Astrocyte of the hippocampus (primary cell): ENCODE data around the gene ERF.
A peak's percentile ranks its signal among the peaks of the same experiment; 100 is the strongest.

Source experiments
- DNase-seq: peaks from one replicate; pipeline ENCODE4 v3.0.0; 2011; ENCODE audit warnings: low read depth, low spot score

ERF gene

GRCh38 chr19:42287017-42287826, 32.3 kb upstream of the ERF start:
- DNase-seq, result no peak

DNA sequence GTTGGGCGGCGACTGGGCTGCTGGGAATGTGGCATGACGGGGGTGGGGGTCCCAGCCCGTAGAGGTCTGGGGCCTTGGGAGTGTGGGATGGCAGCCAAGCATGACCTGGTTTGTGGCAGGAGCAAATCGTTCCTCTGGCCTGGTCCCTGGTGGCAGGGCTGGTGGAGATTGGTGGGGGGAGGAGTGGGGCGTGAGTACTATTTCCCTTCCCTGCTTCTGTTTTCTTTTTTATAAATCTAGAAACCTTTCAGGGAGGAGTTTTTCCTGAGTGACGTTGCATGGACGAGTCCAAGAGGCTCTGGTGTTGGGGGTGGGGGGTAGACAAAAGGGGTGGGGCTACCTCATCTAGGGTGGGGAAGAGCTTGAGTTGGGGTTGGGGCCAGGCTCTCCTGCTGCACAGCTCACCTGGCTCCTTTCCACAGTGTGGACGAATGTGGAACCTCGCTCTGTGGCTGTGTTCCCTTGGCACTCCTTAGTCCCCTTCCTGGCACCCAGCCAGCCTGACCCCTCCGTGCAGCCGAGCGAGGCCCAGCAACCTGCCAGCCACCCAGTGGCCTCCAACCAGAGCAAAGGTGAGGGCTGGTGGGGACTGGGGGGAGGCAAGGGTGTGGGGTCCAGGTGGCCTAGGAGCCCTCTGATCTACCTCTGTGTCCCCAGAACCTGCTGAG, 31.6 kb upstream of the ERF start:
- peak; percentile 68 for DNase-seq

- DNase-seq, result no peak
These were observed 31.0 kb upstream of the ERF start for GRCh38 chr19:42285988-42286348.

DNA sequence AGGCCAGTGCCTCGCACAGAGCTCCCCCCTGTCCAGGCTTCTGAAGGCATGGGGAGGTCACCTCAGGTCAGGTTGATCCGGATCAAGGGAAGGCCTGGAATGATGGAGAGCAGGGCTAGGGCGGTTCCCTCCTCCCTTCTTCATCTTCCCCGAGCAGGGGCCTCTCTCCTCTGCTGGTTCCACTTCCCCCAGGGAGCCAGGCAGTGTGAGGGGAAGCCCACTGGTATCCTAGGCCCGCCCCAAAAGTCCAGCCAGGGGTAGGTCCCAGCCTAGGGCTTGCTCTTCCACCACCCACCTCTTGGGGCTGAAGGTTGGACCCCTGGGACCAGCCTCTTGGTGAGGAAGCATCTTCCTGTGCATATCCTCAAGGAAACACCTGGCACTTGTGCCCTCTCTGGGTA, 30.6 kb upstream of the ERF start:
- DNase-seq, result no peak

DNA sequence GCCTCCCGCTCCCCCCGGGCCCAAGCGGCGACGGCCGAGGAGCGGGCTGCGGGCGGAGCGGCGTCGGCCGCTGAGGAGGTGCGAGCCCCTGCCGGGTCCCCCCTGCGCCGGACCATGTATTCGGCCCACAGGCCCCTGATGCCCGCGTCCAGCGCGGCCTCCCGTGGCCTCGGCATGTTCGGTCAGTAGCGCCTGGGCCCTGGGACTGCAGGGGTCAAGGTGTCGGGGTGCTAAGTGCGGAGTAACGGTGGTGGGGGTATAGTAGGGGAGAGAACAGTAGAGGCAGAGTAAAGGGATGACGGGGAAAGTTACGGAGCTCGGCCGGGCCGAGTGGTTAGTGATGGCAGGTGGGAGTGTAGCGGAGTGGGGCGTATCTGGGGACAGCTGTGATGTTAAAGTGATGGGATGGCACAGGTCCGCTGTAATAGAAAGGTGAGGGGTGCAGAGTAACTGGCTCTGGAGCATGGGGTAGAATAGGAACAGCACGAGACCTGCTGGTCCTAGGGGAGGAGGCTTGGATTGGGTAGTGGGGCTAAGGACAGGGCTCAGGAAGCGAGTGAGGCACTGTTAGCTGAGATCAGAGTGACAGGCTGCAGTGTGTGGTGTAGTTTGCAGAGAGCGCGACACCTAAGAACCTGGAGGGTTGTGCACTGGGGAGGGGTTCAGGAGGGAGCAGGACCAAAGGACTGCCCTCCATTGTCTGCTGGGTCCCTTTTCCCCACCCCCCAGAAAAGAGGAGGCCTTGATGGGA, 29.8 kb upstream of the ERF start:
- DNase-seq, result peak; percentile 44

DNA sequence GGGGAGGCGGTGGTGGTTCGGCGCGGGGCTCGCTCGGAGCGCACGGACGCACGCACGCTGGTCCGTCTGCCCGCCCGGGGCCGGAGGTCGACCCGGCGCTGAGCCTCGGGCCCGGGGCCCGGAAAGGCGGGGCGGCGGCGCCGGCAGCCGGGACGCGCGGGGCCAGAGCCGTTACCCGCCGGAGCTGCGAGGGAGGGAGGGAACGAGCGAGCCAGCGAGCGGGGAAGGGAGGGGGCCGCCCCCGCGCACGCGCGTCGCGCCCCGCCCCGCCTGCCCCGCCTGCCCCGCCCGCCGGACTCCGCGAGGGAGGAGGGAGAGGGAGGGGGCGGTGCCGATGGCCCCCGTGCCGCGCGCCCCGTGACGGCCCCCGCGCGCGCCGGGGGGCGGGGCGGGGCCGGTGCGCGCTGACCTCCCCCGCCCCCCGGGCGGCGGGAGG, 29.2 kb upstream of the ERF start:
- peak; percentile 94 for DNase-seq

GRCh38 chr19:42283188-42284065, 28.5 kb upstream of the ERF start:
- peak; percentile 99 for DNase-seq

DNA sequence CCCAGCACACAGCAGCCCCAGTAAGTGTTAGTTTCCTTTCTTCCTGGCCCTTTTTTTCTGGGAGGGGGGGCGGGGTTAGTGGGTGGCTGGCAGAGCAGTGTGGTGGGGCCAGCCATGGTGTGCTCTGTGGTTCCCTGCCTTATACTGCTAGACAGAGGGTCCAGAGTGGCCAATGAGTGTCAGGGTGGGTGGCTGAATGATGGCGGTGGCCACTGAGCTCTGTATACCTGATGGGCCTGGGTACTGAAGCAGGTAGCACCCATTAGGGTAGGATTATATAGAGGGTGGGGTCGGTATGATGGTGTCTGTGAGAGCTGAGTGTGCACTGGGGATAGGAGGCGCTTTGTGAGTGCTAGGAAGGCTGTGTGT, 27.9 kb upstream of the ERF start:
- DNase-seq, result no peak

GRCh38 chr19:42281827-42282762, 27.2 kb upstream of the ERF start:
- DNase-seq, result peak; percentile 84

DNA sequence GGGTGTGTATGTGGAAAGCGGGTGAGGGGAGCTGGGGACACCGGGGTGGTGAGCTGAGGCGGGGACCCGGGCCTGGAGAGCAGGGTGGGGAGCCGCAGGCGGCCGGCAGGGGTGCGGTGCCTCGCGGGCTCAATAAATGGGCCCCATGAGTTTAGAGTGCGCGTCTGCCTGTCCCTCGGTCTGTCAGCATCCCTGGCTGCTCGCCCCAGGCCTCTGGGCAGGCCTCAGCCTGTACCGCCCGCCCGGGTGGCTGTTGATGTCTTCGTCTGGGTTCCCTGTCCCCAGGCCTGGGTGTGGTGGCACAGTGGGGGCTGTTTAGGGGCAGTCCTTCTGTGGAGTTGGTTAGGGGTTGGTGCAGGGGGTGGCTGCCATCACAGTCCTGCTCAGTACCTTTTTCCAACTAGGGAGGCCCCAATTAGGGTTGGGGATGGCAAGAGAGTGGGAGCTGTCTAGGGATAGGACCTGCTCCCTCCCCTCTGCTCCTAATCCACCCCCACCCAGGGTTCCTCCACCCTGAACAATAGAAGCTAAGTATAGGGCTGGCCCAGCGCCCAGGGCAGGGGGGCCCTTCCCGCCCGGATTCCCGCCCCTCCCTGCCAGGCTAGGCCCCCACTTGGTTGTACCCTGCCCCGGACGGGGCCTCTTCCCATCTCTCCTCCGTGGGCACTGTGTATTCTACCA, 26.4 kb upstream of the ERF start:
- DNase-seq, result peak; percentile 68

DNA sequence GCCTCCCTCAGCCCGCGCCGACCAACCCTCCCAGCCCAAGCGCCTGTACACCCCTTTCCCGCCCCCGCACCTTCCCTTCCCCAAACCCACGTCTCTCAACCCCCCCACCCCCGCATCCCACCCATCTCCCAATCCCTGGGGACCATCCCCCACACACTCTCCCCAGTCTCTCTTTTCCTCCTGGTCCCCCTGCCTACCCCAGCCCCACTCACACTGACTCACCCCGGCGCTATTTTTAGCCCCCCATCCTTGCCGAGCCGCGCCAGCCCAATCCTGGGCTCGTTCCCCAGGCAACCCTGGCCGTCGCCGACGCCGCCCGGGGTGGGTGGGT, 25.9 kb upstream of the ERF start:
- peak; percentile 86 for DNase-seq

GRCh38 chr19:42279902-42280814, 25.2 kb upstream of the ERF start:
- peak; percentile 97 for DNase-seq

GRCh38 chr19:42279155-42279901, 24.4 kb upstream of the ERF start:
- DNase-seq, result no peak

- DNase-seq, result no peak
These were observed 23.7 kb upstream of the ERF start for GRCh38 chr19:42278452-42279154.

DNA sequence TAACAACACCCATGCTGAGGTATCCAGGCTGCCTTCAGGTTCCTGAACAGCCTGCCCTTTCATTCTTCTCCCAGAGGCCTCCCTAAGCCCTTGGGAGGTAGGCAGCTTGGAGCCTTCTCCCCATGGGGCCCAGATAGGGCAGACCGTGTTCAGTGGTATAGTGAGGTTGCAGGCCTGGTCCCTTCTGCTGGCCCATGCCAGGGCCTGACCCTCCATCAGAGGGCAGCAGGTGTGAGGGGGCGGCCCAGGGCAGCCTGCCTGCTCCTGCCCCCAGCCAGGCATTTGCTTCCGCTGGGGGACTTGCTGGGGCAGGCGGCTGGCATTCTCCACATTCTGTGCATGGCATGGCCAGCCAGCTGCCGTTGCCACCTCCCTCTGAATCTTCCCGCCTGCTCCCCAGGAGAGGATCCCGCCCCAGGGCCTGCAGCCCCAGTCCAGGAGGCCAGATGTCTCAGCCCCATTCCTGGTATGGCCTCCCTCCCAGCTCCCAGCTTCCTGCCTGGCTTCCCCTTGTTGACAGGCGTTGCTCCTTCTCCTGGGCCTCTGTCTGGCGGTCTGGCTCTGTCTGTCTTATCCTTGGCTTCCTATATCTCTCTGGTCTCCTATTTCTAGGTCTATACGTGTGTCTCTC, 23.0 kb upstream of the ERF start:
- peak; percentile 48 for DNase-seq

DNA sequence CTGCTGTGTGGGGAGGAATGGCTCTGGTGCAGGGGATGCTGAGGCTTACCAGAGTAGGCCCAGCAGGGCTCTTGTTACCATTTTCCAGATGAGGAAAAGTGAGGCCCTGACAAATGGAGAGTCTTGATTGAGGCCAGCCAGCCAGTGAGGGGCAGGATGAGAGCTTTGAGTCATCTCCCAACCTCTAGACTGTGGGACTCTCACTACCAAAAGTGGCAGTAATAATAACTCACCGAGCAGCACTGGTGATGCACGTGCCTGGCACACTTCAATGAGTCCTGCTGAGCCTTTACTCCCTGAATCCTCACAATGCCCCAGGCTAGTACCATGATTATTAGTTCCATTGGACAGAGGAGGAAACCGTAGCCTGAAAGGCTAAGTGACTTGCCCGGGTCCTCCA, 21.9 kb upstream of the ERF start:
- DNase-seq, result no peak

DNA sequence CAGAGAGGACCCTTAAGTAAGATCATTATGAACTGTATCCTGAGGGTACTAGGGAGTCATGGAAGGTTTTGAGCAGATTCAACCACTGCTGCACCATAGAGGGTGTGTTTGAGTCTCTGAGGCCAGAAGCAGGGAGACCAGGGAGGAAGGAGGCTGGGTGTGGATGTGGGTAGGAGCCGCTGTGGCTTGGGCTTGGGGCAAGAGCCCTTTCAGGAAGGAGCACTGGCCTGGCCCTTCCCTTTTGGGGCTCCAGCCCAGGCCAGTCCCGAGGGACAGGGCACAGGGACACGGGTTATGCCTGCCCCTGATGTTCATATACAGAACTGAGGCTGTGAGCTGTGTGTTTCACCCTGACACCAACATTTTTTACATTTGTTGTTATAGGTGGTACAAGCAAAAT, 21.4 kb upstream of the ERF start:
- no peak for DNase-seq
